ENCODE data around the gene BCL11B.

DNA sequence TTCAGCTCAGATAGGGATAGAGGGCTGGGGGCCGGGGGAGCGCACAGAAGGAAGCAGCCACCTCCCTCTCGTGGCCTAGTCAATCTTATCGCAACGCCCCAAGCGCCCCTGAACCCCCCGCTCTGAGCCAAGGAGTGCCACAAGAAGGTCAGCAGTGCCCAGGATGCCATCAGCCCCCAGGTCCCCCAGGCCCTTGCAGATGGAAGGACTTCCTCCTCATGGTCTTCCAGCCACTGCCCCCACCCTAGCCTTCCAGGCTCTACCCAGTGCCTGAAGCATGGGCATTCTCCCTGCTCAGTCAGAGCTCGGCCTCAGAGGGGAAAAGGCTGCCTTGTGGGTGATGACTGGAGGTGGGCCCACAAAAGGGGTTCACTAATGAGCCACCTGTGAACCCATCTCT, 68.2 kb downstream of the BCL11B start:
- TF ChIP-seq GATA3 (IDR thresholded peaks at IDR 0.05; ENCODE audit: low read depth, low read length) (no peak), GATA2 (IDR thresholded peaks at IDR 0.05; ENCODE audit: low read depth, low read length) (no peak)

Data from SH-SY5Y (cell line).